Chondrocyte (in vitro differentiated cells): Measurements from ENCODE around the gene OTUD5. TPM values are rescaled to one million over a fixed set of nuclear protein-coding genes. Genes with fewer than 3 reads are reported as not detected.

Experiments
- DNase-seq: peaks from one replicate; pipeline ENCODE4 v3.0.0; 2021; ENCODE audit warnings: mixed read lengths, low spot score
- H3K27ac Mint-ChIP-seq: one replicate; pipeline ENCODE4 v1.8.0; 2021; ENCODE audit warnings: mild to moderate bottlenecking, moderate library complexity, mixed read lengths; ENCODE audit not compliant: unreplicated experiment
- H3K27me3 Mint-ChIP-seq: 2 replicates; pipeline ENCODE4 v1.8.0; 2021; ENCODE audit warnings: low read depth, mixed read lengths
- H3K36me3 Mint-ChIP-seq: 2 replicates; pipeline ENCODE4 v1.8.0; 2021; ENCODE audit warnings: low read depth, mixed read lengths
- H3K4me1 Mint-ChIP-seq: 2 replicates; pipeline ENCODE4 v1.8.0; 2021; ENCODE audit warnings: low read depth, mild to moderate bottlenecking, mixed read lengths
- H3K4me3 Mint-ChIP-seq: one replicate; pipeline ENCODE4 v1.8.0; 2021; ENCODE audit warnings: mild to moderate bottlenecking, moderate library complexity, mixed read lengths; ENCODE audit not compliant: unreplicated experiment
- H3K9me3 Mint-ChIP-seq: 2 replicates; pipeline ENCODE4 v1.8.0; 2021; ENCODE audit warnings: low read depth, mixed read lengths
- total RNA-seq: library from RNA; stranded (reverse); gene quantifications from 3 replicates; pipeline ENCODE4 v1.2.1, GENCODE V29; 2021
- TF ChIP-seq, protein P1 (sequence below): fragments of 200-600 bp; sonication (generic); IDR thresholded peaks from 2 replicates; pipeline ENCODE4 v1.5.0; 2021; ENCODE audit warnings: antibody characterized with exemption, mild to moderate bottlenecking, moderate library complexity

The OTUD5 gene
- total RNA-seq, 1 donor from 2014 or later, result 47.4 TPM

- TF ChIP-seq, protein P1, sequence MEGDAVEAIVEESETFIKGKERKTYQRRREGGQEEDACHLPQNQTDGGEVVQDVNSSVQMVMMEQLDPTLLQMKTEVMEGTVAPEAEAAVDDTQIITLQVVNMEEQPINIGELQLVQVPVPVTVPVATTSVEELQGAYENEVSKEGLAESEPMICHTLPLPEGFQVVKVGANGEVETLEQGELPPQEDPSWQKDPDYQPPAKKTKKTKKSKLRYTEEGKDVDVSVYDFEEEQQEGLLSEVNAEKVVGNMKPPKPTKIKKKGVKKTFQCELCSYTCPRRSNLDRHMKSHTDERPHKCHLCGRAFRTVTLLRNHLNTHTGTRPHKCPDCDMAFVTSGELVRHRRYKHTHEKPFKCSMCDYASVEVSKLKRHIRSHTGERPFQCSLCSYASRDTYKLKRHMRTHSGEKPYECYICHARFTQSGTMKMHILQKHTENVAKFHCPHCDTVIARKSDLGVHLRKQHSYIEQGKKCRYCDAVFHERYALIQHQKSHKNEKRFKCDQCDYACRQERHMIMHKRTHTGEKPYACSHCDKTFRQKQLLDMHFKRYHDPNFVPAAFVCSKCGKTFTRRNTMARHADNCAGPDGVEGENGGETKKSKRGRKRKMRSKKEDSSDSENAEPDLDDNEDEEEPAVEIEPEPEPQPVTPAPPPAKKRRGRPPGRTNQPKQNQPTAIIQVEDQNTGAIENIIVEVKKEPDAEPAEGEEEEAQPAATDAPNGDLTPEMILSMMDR, result no peak
- Mint-ChIP-seq H3K27ac (no peak overlapping the region), H3K4me3 (no peak overlapping the region), H3K36me3 (peaks cover 5% of the 10 kb centered on the region), H3K27me3 (no peaks in the 10 kb centered on the region), H3K9me3 (no peaks in the 10 kb centered on the region), H3K4me1 (peaks cover 38% of the 10 kb centered on the region)
- DNase-seq, result no peak
Measured at GRCh38 chrX:48914593-48915493, 42.6 kb downstream of the OTUD5 start.

GRCh38 chrX:48913605-48914366, 43.6 kb downstream of the OTUD5 start:
- H3K27ac Mint-ChIP-seq, result no peak overlapping the region
- TF ChIP-seq, protein P1, result no peak
- no peak for DNase-seq
- peaks cover 29% of the 10 kb centered on the region for H3K4me1 Mint-ChIP-seq
- no peaks in the 10 kb centered on the region for H3K27me3 Mint-ChIP-seq
- no peaks in the 10 kb centered on the region for H3K9me3 Mint-ChIP-seq
- H3K4me3 Mint-ChIP-seq, result no peak overlapping the region
- H3K36me3 Mint-ChIP-seq, result peaks cover 5% of the 10 kb centered on the region

DNA sequence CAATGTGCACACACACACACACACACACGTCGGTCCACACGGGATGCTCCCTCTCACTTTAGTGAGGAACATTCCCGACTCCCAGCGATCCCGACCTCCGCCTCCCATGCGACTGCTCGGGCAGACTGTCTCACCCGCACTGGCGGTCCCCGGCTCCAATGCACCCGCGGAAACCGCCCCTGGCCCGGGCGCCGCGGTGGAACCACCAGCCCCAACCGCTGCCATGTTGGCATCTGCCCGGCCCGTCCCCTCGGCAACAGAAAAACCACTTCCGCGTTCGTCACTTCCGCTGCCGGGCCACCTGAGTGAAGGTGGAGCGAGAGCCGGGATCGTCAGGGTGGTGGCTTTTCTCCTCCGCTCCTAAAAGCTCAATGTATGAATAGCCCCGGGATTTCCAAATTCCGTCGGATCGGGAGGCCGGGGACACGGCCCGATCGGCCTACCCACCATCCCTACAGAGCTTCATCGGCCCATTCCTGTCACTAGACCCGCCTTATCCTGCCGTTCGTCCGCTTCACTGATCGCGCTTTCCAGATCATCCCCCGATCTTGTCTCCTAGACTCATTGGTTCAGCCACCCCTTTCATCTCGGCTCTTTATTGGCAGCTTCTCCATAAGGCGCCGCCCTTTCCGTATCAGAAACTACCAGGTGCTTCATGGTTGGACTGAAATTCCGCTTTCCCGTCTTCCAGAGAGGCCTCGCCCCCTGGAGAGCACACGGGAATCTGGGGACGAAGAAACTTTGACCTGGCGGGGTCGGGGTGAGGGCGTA, 45.8 kb downstream of the OTUD5 start, which contains the start of gene SLC35A2:
Gene SLC35A2, minus strand, starts transcription at position 235 of the 771 bp plus-strand sequence. Its CDS starts 10 bp downstream, at position 225.
- DNase-seq, result no peak
- peak within 1 kb of the TSS; percentile 81 for H3K27ac Mint-ChIP-seq
- H3K9me3 Mint-ChIP-seq, result no peaks in the 10 kb centered on the region
- H3K36me3 Mint-ChIP-seq, result peaks cover 6% of the 10 kb centered on the region
- TF ChIP-seq, protein P1, result no peak
- H3K27me3 Mint-ChIP-seq, result no peaks in the 10 kb centered on the region
- H3K4me1 Mint-ChIP-seq, result peaks cover 13% of the 10 kb centered on the region
- H3K4me3 Mint-ChIP-seq, result peak within 1 kb of the TSS; percentile 89

GRCh38 chrX:48910926-48911411, 46.4 kb downstream of the OTUD5 start:
- Mint-ChIP-seq H3K36me3 (peaks cover 6% of the 10 kb centered on the region), H3K4me3 (peak overlapping the region; percentile 89), H3K4me1 (peaks cover 13% of the 10 kb centered on the region), H3K9me3 (no peaks in the 10 kb centered on the region), H3K27me3 (no peaks in the 10 kb centered on the region), H3K27ac (peak overlapping the region; percentile 81)
- TF ChIP-seq, protein P1, result no peak
- no peak for DNase-seq
